Vein endothelial cell (primary cell): ENCODE measurements around the gene NAA38. TPM values are rescaled to one million over a fixed set of nuclear protein-coding genes. Genes with fewer than 3 reads are reported as not detected.
A peak's percentile ranks its signal among the peaks of the same experiment; 100 is the strongest.

Experiments used
- small RNA-seq: library from RNA; depleted of rRNA; stranded (forward); fragments of <200 nt; gene quantifications from one replicate; pipeline ENCODE3, GENCODE V24; 2012
- total RNA-seq: library from RNA; depleted of rRNA; stranded (reverse); fragments of >200 nt; gene quantifications from 2 replicates; pipeline ENCODE4 v1.2.3, GENCODE V29; 2012

The NAA38 gene
- 62.8 and 67.9 TPM in 2 replicates for total RNA-seq

GRCh38 chr17:7856811-7857712 lies at the start of gene NAA38:
NAA38 (minus strand) TSS chr17:7857559; CDS start chr17:7857463, 96 bp downstream.

GRCh38 chr17:7888184-7888920 lies 31.0 kb upstream of the NAA38 start, which contains the start of gene CHD3:
CHD3 (plus strand) TSS chr17:7888789; CDS start chr17:7889001, 212 bp downstream.

GRCh38 chr17:7857713-7858521 lies 558 bp upstream of the NAA38 start, which contains the start of gene CYB5D1:
CYB5D1 (plus strand) TSS chr17:7858003; CDS start chr17:7858135, 132 bp downstream.

GRCh38 chr17:7854851-7855659 lies 2.3 kb downstream of the NAA38 start, which contains the start of gene TMEM88:
TMEM88 (plus strand) TSS chr17:7855066; CDS start chr17:7855075, 9 bp downstream.

GRCh38 chr17:7833795-7834541 lies 23.4 kb downstream of the NAA38 start, which contains the start of gene KDM6B:
KDM6B (plus strand) TSS chr17:7834217; CDS start chr17:7845555, 11,338 bp downstream.

Small RNA genes lying within 50 kb of the gene (small RNA-seq; reads per million reads assigned to genes)
- gene SCARNA21 = 3.2 reads per million, percentile 88 among the genes with 10 or more reads in this experiment

Other genes starting within 250 kb of the NAA38 start
- 35.9 and 44.5 TPM in 2 replicates for gene FXR2, start 242.7 kb downstream of the NAA38 start, total RNA-seq
- gene SAT2, start 229.7 kb downstream of the NAA38 start, total RNA-seq = 18.3 and 25.2 TPM in 2 replicates
- 0.19 TPM in 1 of 2 replicates, not detected in the other for gene SHBG, start 227.4 kb downstream of the NAA38 start, total RNA-seq
- not detected in 2 replicates for gene ATP1B2, start 206.6 kb downstream of the NAA38 start, total RNA-seq
- 144 and 156 TPM in 2 replicates for gene TP53, start 170.1 kb downstream of the NAA38 start, total RNA-seq
- gene WRAP53, start 169.1 kb downstream of the NAA38 start, total RNA-seq = 11.8 and 13.5 TPM in 2 replicates
- 1.1 and 1.6 TPM in 2 replicates for gene EFNB3, start 152.4 kb downstream of the NAA38 start, total RNA-seq
- gene DNAH2, start 139.8 kb downstream of the NAA38 start, total RNA-seq = under 0.01 and 0.10 TPM in 2 replicates
- 5.3 and 5.6 TPM in 2 replicates for gene KDM6B, start 23.3 kb downstream of the NAA38 start, total RNA-seq
- gene TMEM88, start 2.5 kb downstream of the NAA38 start, total RNA-seq = 26.5 and 43.0 TPM in 2 replicates
- gene CYB5D1, start 444 bp upstream of the NAA38 start, total RNA-seq = 9.5 and 12.0 TPM in 2 replicates
- 82.6 and 124 TPM in 2 replicates for gene CHD3, start 31.2 kb upstream of the NAA38 start, total RNA-seq
- gene RNF227, start 58.7 kb upstream of the NAA38 start, total RNA-seq = 0.76 and 0.98 TPM in 2 replicates
- 0.98 and 1.2 TPM in 2 replicates for gene KCNAB3, start 72.3 kb upstream of the NAA38 start, total RNA-seq
- 46.1 and 49.6 TPM in 2 replicates for gene TRAPPC1, start 74.4 kb upstream of the NAA38 start, total RNA-seq
- 20.3 and 21.0 TPM in 2 replicates for gene CNTROB, start 74.6 kb upstream of the NAA38 start, total RNA-seq
- gene GUCY2D, start 145.1 kb upstream of the NAA38 start, total RNA-seq = not detected in 2 replicates
- not detected in 2 replicates for gene ALOX15B, start 181.5 kb upstream of the NAA38 start, total RNA-seq
- gene ALOX12B, start 230.2 kb upstream of the NAA38 start, total RNA-seq = not detected in 2 replicates